Stomach smooth muscle (tissue), 2 donors: Measurements from ENCODE around the gene SPTBN5.
A peak's percentile ranks its signal among the peaks of the same experiment; 100 is the strongest.

ENCODE experiments used
- H3K27ac ChIP-seq: one replicate; pipeline ENCODE4 v1.7.0; 2013; ENCODE audit warnings: mild to moderate bottlenecking, low read length, inconsistent platforms
- H3K27me3 ChIP-seq, 2 donors: one replicate each; pipeline ENCODE4 v1.7.0; 2013; ENCODE audit warnings: low read length in 2 of 2; ENCODE audit not compliant: insufficient read depth in 2 of 2, control insufficient read depth in 1 of 2
- H3K36me3 ChIP-seq, 2 donors: one replicate each; pipeline ENCODE4 v1.7.0; 2013; ENCODE audit warnings: low read length in 2 of 2; ENCODE audit not compliant: control insufficient read depth in 2 of 2, insufficient read depth in 2 of 2
- H3K4me1 ChIP-seq: one replicate; pipeline ENCODE4 v1.7.0; 2013; ENCODE audit warnings: low read length; ENCODE audit not compliant: control insufficient read depth, insufficient read depth
- H3K4me3 ChIP-seq, 2 donors: one replicate each; pipeline ENCODE4 v1.7.0; 2013; ENCODE audit warnings: low read length in 2 of 2
- H3K9ac ChIP-seq, 2 donors: one replicate each; pipeline ENCODE4 v1.7.0; 2013; ENCODE audit warnings: low read length in 2 of 2, mild to moderate bottlenecking in 1 of 2
- H3K9me3 ChIP-seq, 2 donors: one replicate each; pipeline ENCODE4 v1.7.0; 2013; ENCODE audit warnings: low read length in 2 of 2; ENCODE audit not compliant: control insufficient read depth in 2 of 2
- donor health status: healthy.
- donor health status: Pancreatic carcinoma.

Gene SPTBN5

GRCh38 chr15:41933771-41934170 is 39.9 kb upstream of the SPTBN5 start:
- no peaks in the 10 kb centered on the region for H3K27me3 ChIP-seq
- H3K36me3 ChIP-seq = peaks cover 0 to 2% of the 10 kb centered on the region in 2 donors
- H3K4me3 ChIP-seq = no peak overlapping the region
- H3K27ac ChIP-seq = no peak overlapping the region
- H3K9ac ChIP-seq = no peak overlapping the region
- H3K9me3 ChIP-seq = no peaks in the 10 kb centered on the region
- peaks cover 15% of the 10 kb centered on the region for H3K4me1 ChIP-seq

GRCh38 chr15:41933326-41933725 is 39.5 kb upstream of the SPTBN5 start:
- Histone ChIP-seq H3K4me1 (peaks cover 18% of the 10 kb centered on the region), H3K36me3 (peaks cover 0 to 2% of the 10 kb centered on the region in 2 donors)

GRCh38 chr15:41932511-41933289 is 38.8 kb upstream of the SPTBN5 start:
- Histone ChIP-seq H3K4me1 (peaks cover 24% of the 10 kb centered on the region), H3K27ac (no peak overlapping the region)

More at GRCh38 chr15:41933326-41933725, 39.5 kb upstream of the SPTBN5 start:
- H3K9ac ChIP-seq = peak overlapping the region in 1 of 2 donors; percentile 21
- no peak overlapping the region for H3K27ac ChIP-seq
- no peaks in the 10 kb centered on the region for H3K9me3 ChIP-seq
- H3K4me3 ChIP-seq = no peak overlapping the region
- H3K27me3 ChIP-seq = no peaks in the 10 kb centered on the region

GRCh38 chr15:41932101-41932500 is 38.2 kb upstream of the SPTBN5 start:
- Histone ChIP-seq H3K27me3 (no peaks in the 10 kb centered on the region), H3K9ac (no peak overlapping the region), H3K9me3 (no peaks in the 10 kb centered on the region), H3K36me3 (peaks cover 0 to 2% of the 10 kb centered on the region in 2 donors), H3K27ac (no peak overlapping the region), H3K4me1 (peaks cover 24% of the 10 kb centered on the region), H3K4me3 (no peak overlapping the region)

More at GRCh38 chr15:41932511-41933289, 38.8 kb upstream of the SPTBN5 start:
- H3K9ac ChIP-seq = no peak overlapping the region
- H3K9me3 ChIP-seq = no peaks in the 10 kb centered on the region
- H3K36me3 ChIP-seq = peaks cover 0 to 2% of the 10 kb centered on the region in 2 donors
- no peaks in the 10 kb centered on the region for H3K27me3 ChIP-seq
- no peak overlapping the region for H3K4me3 ChIP-seq

- Histone ChIP-seq H3K27ac (no peak overlapping the region), H3K9ac (no peak overlapping the region), H3K4me3 (no peak overlapping the region), H3K9me3 (no peaks in the 10 kb centered on the region), H3K4me1 (peaks cover 28% of the 10 kb centered on the region), H3K36me3 (peaks cover 0 to under 1% of the 10 kb centered on the region in 2 donors), H3K27me3 (no peaks in the 10 kb centered on the region)
These were observed 37.0 kb upstream of the SPTBN5 start for GRCh38 chr15:41930867-41931222.

- no peak overlapping the region for H3K9ac ChIP-seq
- no peaks in the 10 kb centered on the region for H3K27me3 ChIP-seq
- no peak overlapping the region for H3K4me3 ChIP-seq
- H3K36me3 ChIP-seq = no peaks in the 10 kb centered on the region
- peaks cover 28% of the 10 kb centered on the region for H3K4me1 ChIP-seq
- no peaks in the 10 kb centered on the region for H3K9me3 ChIP-seq
- no peak overlapping the region for H3K27ac ChIP-seq
These were observed 36.5 kb upstream of the SPTBN5 start for GRCh38 chr15:41930221-41930866.

GRCh38 chr15:41928637-41929620 is 35.1 kb upstream of the SPTBN5 start:
- Histone ChIP-seq H3K27me3 (no peaks in the 10 kb centered on the region), H3K4me1 (peaks cover 19% of the 10 kb centered on the region), H3K4me3 (peak overlapping the region in 1 of 2 donors; percentile 16), H3K9me3 (no peaks in the 10 kb centered on the region), H3K9ac (peak overlapping the region in 1 of 2 donors; percentile 13), H3K36me3 (no peaks in the 10 kb centered on the region), H3K27ac (peak overlapping the region; percentile 31)

GRCh38 chr15:41928100-41928499 is 34.2 kb upstream of the SPTBN5 start:
- no peak overlapping the region for H3K4me3 ChIP-seq
- H3K36me3 ChIP-seq = no peaks in the 10 kb centered on the region
- no peaks in the 10 kb centered on the region for H3K9me3 ChIP-seq
- no peak overlapping the region for H3K27ac ChIP-seq
- peaks cover 19% of the 10 kb centered on the region for H3K4me1 ChIP-seq
- H3K27me3 ChIP-seq = no peaks in the 10 kb centered on the region
- no peak overlapping the region for H3K9ac ChIP-seq

GRCh38 chr15:41927536-41927935 is 33.7 kb upstream of the SPTBN5 start:
- no peaks in the 10 kb centered on the region for H3K9me3 ChIP-seq
- H3K27ac ChIP-seq = no peak overlapping the region
- no peaks in the 10 kb centered on the region for H3K27me3 ChIP-seq
- H3K4me3 ChIP-seq = no peak overlapping the region
- no peaks in the 10 kb centered on the region for H3K36me3 ChIP-seq
- H3K4me1 ChIP-seq = peaks cover 19% of the 10 kb centered on the region
- no peak overlapping the region for H3K9ac ChIP-seq
